Panc1 (cell line): ENCODE results near the gene PTPRK. TPM values are rescaled to one million over a fixed set of nuclear protein-coding genes. Genes with fewer than 3 reads are reported as not detected.

Experiments used
- ATAC-seq: fragments of 200-7000 bp; cut with Tn5 transposase; 2 replicates; pipeline ENCODE4 v1.9.1; 2020; ENCODE audit warnings: mild to moderate bottlenecking, moderate library complexity
- BruUV-seq: library from RNA; stranded (reverse); fragments of 400-500 nt; replicated peaks from 2 replicates; lab custom pipeline; 2021; lab: Mats Ljungman, UMichigan
- CTCF ChIA-PET: fragments of 300-600 bp; sonication (Branson Sonifier 250); formaldehyde crosslinking; loops from one replicate; lab custom pipeline; 2022; ENCODE audit warnings: antibody characterized with exemption; lab: Charles Lee
- POLR2A ChIA-PET: fragments of 300-600 bp; sonication (Branson Sonifier 250); formaldehyde crosslinking; loops from one replicate; lab custom pipeline; 2022; ENCODE audit warnings: antibody characterized with exemption; lab: Charles Lee
- DNase-seq: peaks from one replicate; pipeline ENCODE4 v3.0.0-alpha.2; 2010; ENCODE audit warnings: low read depth, low spot score
- H3K27ac ChIP-seq: 2 replicates; pipeline ENCODE4 v1.5.1; 2011; ENCODE audit warnings: mild to moderate bottlenecking, low read length, inconsistent platforms
- H3K27me3 ChIP-seq: fragments of 200-500 bp; sonication (Bioruptor generic); 2 replicates; pipeline ENCODE4 v1.6.0; 2014; ENCODE audit warnings: low read length, inconsistent platforms; ENCODE audit not compliant: control insufficient read depth, insufficient read depth
- H3K36me3 ChIP-seq: fragments of 200-500 bp; sonication (Bioruptor generic); 2 replicates; pipeline ENCODE4 v1.5.1; 2014; ENCODE audit warnings: inconsistent platforms, mild to moderate bottlenecking, low read length, moderate library complexity; ENCODE audit not compliant: control insufficient read depth, insufficient read depth
- H3K4me1 ChIP-seq: 2 replicates; pipeline ENCODE4 v1.5.1; 2011; ENCODE audit warnings: inconsistent platforms, mild to moderate bottlenecking, low read length, moderate library complexity; ENCODE audit not compliant: control insufficient read depth, insufficient read depth
- H3K4me3 ChIP-seq, 2 experiments: 2 replicates each; pipeline ENCODE4 v1.5.1; 2011 to 2012; ENCODE audit warnings: low read depth in 2 of 2, low read length in 2 of 2, mild to moderate bottlenecking in 2 of 2, inconsistent platforms in 1 of 2, moderate library complexity in 1 of 2
- H3K9me3 ChIP-seq: fragments of 200-500 bp; sonication (Bioruptor generic); 2 replicates; pipeline ENCODE4 v1.5.1; 2014; ENCODE audit warnings: low read depth, mild to moderate bottlenecking, inconsistent platforms, low read length, moderate library complexity; ENCODE audit not compliant: control insufficient read depth, insufficient read depth
- POLR2AphosphoS5 ChIP-seq: IDR thresholded peaks from 2 replicates; pipeline ENCODE4 v1.6.1; 2012; ENCODE audit warnings: mild to moderate bottlenecking, low read depth, low read length, moderate library complexity
- SIN3A ChIP-seq: IDR thresholded peaks from 2 replicates; pipeline ENCODE4 v1.6.1; 2012; ENCODE audit warnings: low read depth, mild to moderate bottlenecking, low read length, moderate library complexity, borderline replicate concordance; ENCODE audit not compliant: insufficient read depth
- TCF7L2 ChIP-seq: IDR thresholded peaks from 2 replicates; pipeline ENCODE4 v1.6.1; 2011; ENCODE audit warnings: mild to moderate bottlenecking, low read depth, low read length, inconsistent platforms
- in situ Hi-C: cut with HindIII; loops from 2 replicates; pipeline ENCODE4 v1.10.0; 2016; ENCODE audit warnings: low sequenced_read_pairs, low pct_unique_long_range_greater_than_20kb
- intact Hi-C: fragments of 100-400 bp; cut with micrococcal nuclease; formaldehyde crosslinking; loops from one replicate; pipeline ENCODE4 v1.10.0; 2022; ENCODE audit not compliant: unreplicated experiment
- total RNA-seq: library from RNA; stranded (reverse); gene quantifications from one replicate; pipeline ENCODE4 v1.2.1, GENCODE V29; 2021; ENCODE audit not compliant: unreplicated experiment
- TF ChIP-seq, protein P1 (sequence below): fragments of 450-650 bp; IDR thresholded peaks from 2 replicates; pipeline ENCODE4 v1.5.1; 2017; ENCODE audit warnings: mild to moderate bottlenecking
- TF ChIP-seq, protein P2 (sequence below), 2 experiments: IDR thresholded peaks; 2 replicates each; pipeline ENCODE4 v1.6.1; 2011 to 2012; ENCODE audit warnings: low read depth in 2 of 2, control low read depth in 1 of 2, low read length in 1 of 2, mild to moderate bottlenecking in 1 of 2, moderate library complexity in 1 of 2; ENCODE audit not compliant: insufficient read depth in 1 of 2

The PTPRK gene
- total RNA-seq, 1 experiment from 2014 or later = 61.8 TPM

DNA sequence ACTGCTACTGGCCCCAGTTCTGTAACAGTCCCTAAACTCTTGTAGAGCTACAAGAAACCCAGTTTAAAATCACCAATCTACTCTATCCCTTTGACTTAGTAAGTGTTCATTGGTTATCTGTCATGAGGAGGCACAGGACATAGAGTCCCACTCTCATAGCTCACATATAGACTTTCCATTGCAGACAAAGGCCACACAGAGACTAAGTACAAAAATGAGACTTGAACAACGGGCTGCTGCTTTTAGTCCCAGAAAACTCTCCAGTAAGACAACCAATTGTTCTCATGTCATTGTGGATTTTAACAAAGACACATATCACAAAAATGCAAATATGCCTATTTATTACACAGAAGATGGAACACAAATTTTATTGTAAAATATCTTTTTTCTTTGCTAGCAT, 197.4 kb downstream of the PTPRK start:
- DNase-seq (no peak), ATAC-seq (no peak)
- no peaks in the 10 kb centered on the region for H3K27me3 ChIP-seq
- H3K36me3 ChIP-seq = no peaks in the 10 kb centered on the region; the same call in 1 of the 2 replicates
- CTCF ChIA-PET = no interaction called here
- POLR2A ChIA-PET = no interaction called here
- no peak overlapping the region for H3K4me3 ChIP-seq
- TF ChIP-seq POLR2AphosphoS5 (no peak), TCF7L2 (no peak), SIN3A (no peak)
- TF ChIP-seq, protein P1, sequence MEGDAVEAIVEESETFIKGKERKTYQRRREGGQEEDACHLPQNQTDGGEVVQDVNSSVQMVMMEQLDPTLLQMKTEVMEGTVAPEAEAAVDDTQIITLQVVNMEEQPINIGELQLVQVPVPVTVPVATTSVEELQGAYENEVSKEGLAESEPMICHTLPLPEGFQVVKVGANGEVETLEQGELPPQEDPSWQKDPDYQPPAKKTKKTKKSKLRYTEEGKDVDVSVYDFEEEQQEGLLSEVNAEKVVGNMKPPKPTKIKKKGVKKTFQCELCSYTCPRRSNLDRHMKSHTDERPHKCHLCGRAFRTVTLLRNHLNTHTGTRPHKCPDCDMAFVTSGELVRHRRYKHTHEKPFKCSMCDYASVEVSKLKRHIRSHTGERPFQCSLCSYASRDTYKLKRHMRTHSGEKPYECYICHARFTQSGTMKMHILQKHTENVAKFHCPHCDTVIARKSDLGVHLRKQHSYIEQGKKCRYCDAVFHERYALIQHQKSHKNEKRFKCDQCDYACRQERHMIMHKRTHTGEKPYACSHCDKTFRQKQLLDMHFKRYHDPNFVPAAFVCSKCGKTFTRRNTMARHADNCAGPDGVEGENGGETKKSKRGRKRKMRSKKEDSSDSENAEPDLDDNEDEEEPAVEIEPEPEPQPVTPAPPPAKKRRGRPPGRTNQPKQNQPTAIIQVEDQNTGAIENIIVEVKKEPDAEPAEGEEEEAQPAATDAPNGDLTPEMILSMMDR = no peak
- TF ChIP-seq, protein P2, sequence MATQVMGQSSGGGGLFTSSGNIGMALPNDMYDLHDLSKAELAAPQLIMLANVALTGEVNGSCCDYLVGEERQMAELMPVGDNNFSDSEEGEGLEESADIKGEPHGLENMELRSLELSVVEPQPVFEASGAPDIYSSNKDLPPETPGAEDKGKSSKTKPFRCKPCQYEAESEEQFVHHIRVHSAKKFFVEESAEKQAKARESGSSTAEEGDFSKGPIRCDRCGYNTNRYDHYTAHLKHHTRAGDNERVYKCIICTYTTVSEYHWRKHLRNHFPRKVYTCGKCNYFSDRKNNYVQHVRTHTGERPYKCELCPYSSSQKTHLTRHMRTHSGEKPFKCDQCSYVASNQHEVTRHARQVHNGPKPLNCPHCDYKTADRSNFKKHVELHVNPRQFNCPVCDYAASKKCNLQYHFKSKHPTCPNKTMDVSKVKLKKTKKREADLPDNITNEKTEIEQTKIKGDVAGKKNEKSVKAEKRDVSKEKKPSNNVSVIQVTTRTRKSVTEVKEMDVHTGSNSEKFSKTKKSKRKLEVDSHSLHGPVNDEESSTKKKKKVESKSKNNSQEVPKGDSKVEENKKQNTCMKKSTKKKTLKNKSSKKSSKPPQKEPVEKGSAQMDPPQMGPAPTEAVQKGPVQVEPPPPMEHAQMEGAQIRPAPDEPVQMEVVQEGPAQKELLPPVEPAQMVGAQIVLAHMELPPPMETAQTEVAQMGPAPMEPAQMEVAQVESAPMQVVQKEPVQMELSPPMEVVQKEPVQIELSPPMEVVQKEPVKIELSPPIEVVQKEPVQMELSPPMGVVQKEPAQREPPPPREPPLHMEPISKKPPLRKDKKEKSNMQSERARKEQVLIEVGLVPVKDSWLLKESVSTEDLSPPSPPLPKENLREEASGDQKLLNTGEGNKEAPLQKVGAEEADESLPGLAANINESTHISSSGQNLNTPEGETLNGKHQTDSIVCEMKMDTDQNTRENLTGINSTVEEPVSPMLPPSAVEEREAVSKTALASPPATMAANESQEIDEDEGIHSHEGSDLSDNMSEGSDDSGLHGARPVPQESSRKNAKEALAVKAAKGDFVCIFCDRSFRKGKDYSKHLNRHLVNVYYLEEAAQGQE (IDR thresholded peaks at IDR 0.05; ENCODE audit: insufficient read depth in 1 of 2, low read depth in 2 of 2, low read length in 1 of 2) = no peak
- intact Hi-C loops = no loop called here
- no TSS peak for BruUV-seq
- H3K9me3 ChIP-seq = no peaks in the 10 kb centered on the region
- no peaks in the 10 kb centered on the region for H3K4me1 ChIP-seq
- H3K27ac ChIP-seq = no peak overlapping the region
- in situ Hi-C loops = no loop called here

DNA sequence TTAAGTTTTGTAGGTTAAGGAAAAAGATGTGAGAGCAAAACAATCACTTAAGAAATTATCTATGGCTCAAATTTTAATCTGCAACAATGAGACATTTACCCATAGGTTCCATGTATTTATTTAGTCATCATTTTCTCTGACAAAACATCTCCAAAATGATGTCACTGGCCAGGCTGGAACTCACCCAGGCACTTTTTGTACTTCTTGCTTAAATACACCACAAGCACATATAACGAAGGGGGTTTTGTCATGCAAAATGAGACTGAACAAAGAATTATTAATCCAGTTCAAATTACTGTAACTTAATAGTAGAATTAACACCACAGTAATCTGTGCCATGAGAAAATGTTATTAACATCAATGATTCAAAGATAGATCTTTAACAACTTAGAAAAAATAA, 200.5 kb downstream of the PTPRK start:
- BruUV-seq = no TSS peak
- TF ChIP-seq, protein P2 (IDR thresholded peaks at IDR 0.05; ENCODE audit: insufficient read depth in 1 of 2, low read depth in 2 of 2, low read length in 1 of 2) = no peak
- TF ChIP-seq TCF7L2 (no peak), SIN3A (no peak), POLR2AphosphoS5 (no peak)
- TF ChIP-seq, protein P1 = no peak
- CTCF ChIA-PET = no interaction called here

More for the DNA sequence above, 200.5 kb downstream of the PTPRK start:
- no peaks in the 10 kb centered on the region; the same call in 1 of the 2 replicates for H3K36me3 ChIP-seq
- POLR2A ChIA-PET = no interaction called here
- in situ Hi-C loops (no loop called here), intact Hi-C loops (no loop called here)
- H3K9me3 ChIP-seq = no peaks in the 10 kb centered on the region
- no peak overlapping the region for H3K27ac ChIP-seq
- ATAC-seq (no peak), DNase-seq (no peak)
- H3K27me3 ChIP-seq = no peaks in the 10 kb centered on the region
- no peak overlapping the region for H3K4me3 ChIP-seq
- no peaks in the 10 kb centered on the region for H3K4me1 ChIP-seq
